HG02678 (cell line): Measurements from ENCODE around the gene EMILIN2.
"Not testable (repeated sequence)": the region's sequence is repeated elsewhere in the genome, so short reads cannot be mapped to it uniquely, and the experiment has no call there.

Source experiments
- ATAC-seq: cut with Tn5 transposase; IDR thresholded peaks from one replicate; pipeline ENCODE4 v1.9.1; 2021; ENCODE audit warnings: mild to moderate bottlenecking, moderate library complexity; ENCODE audit not compliant: unreplicated experiment

The EMILIN2 gene

DNA sequence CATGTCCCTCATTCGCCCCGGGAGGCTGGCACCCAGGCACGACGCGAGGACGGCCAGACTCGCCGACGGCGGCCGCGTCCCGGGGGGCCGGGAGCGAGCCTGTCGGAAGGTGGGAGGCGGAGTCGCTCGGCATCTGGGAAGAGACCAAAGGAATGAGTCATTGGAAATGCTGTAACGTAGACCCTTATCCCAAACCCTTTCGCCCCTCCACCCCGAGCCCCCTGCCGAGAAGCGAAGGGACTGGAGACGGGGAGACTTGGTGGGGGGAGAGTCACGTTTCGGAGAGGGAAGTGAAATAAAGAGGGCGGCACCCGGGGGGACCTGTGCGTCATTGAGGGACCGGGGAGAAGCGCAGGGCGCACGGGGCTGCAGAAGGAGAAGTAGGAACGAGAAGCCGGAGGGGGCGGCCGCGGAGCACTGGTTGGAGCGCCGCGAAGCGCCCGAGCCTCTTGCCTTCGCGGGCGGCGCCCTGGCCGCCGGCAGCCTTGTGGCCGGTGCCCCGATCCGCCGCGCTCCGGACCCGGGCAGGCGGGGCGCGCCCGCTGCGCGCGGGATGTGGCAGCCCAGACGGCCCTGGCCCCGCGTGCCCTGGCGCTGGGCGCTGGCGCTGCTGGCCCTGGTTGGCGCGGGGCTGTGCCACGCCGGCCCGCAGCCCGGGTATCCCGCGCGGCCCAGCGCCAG lies at the start of gene EMILIN2:
TSS of gene EMILIN2 (plus strand) at position 371 of the 681 bp plus-strand sequence. CDS start at position 554, 183 bp downstream.
- ATAC-seq = peak; percentile 54

DNA sequence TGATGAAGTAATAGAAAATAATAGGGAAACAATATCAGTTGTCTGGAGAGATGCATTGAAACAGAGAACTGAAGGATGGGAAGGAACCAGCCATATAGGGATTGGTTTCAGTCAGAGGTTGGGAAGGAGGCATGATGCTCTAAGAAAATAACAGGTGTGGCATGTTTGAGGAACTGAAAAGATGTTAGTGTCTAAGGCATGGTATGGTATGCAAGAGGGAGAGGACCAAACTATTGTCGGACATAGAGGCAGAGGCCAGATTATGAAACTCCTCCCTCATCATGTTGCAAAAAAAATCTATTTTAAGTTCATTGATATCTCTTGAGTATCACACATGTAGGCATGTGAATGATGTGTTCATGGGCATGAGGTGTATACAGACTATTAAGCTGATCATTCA lies 48.9 kb upstream of the EMILIN2 start:
- ATAC-seq = peak; percentile 63

DNA sequence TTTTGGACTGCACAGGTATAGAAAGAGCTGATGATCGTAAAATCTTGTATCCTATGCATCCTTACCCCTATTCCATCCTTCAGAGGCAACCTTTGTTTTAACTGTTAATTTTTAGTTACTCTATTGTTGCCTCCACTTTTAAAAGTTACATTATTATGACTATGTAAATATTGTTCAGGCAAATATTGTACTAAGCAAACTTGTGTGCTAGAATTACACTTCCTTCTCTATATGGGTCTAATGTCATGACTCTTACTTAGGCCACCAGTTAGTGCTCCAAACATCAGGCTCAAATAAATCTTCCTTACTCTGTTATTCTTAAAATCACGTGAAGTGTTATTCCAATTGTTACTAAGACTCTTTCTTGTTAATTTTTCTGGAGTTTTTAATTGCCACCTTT lies 47.4 kb upstream of the EMILIN2 start:
- ATAC-seq = no peak

DNA sequence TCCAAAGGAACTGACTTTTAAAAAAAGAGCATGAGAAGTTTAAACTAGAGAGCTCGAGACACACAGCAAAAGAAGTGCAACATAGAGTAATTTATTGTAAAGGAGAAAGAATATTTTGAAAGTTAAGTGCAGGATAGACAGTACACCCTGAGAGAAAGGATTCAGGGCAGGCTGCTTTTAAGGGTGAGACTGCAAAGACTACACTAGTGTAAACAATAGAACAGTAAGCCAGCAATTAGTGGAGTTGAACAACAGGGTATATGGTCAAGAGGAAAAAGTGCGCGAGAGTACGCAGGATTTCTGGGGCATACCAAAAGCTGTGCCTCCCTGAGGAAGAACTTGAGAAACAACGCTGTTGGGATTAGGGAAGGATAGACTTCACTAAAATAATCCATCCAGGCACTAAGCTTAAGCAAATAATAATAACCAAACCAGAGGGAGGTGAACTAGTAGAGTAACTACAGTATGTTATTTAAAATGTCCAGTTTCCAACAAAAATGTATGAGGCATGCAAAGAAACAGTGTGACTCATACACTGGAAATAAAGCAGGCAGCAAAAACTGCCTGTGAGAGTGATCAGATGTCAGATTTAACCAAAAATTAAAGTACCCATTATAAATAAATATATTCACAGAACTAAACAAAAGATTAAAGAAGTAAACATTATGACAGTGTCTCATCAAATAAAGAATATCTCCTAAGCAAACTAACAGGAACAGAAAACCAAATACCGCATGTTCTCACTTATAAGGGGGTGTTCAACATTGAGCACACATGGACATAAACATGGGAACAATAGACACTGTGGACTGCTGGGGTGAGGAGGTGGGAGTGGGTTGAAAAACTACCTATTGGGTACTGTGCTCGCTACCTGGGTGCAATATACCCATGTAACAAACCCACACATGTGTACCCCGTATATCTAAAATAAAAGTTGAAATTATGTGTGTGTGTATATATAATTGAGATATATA lies 40.5 kb upstream of the EMILIN2 start:
- no peak for ATAC-seq

DNA sequence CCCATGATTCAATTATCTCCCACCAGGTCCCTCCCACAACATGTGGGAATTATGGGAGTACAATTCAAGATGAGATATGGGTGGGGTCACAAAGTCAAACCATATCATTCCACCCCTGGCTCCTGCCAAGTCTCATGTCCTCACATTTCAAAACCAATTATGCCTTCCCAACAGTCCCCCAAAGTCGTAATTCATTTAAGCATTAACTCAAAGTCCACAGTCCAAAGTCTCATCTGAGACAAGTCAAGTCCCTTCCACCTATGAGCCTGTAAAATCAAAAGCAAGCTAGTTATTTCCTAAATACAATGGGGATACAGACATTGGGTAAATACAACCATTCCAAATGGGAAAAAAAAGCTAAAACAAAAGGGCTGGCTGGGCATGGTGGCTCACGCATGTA lies 38.2 kb upstream of the EMILIN2 start:
- ATAC-seq = not testable (repeated sequence)

DNA sequence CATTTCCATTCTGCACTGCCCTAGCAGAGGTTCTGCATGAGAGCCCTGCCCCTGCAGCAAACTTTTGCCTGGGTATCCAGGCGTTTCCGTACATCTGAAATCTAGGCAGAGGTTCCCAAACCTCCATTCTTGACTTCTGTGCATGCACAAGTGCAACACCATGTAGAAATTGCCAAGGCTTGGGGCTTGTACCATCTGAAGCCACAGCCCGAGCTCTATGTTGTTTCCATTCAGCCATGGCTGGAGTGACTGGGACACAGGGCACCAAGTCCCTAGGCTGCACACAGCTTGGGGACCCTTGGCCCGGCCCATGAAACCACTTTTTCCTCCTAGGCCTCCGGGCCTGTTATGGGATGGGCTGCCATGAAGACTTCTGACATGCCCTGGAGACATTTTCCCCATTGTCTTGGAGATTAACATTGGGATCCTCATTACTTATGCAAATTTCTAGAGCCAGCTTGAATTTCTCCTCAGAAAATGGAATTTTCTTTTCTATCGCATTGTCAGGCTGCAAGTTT lies 37.1 kb upstream of the EMILIN2 start:
- ATAC-seq = not testable (repeated sequence)

DNA sequence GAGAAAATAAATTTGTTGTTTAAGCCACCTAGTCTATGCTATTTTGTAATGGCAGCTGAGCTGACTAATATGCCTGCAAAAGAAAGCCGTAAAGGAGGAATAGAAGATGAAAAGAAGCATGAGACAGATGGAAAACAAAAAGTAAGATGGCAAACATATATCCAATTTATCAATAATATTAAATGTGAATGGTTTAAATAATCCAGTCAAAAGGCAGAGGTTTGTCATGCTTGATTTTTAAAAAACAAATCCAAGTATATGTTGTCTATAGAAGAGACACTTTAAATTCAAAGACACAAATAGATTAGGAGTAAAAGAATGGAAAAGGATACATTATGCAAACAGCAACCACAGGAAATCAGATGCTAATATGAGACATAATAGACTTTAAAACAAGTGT lies 35.4 kb upstream of the EMILIN2 start:
- ATAC-seq = no peak

DNA sequence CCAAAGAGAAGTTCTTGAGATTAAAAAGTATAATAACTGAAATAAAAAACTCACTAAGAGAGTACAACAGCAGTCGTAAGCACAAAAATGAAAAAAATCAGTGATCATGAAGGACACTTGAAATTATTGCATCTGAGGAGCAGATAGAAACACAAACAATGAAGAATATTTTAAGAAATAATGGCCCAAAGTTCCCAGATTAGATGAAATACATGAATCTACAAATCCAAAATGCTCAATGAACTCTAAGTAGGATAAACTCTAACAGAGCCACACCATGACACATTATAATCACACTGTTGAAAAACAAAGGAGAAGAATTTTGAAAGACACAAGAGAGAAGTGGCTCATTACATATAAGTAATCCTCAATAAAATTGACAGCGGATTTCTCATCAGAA lies 31.9 kb upstream of the EMILIN2 start:
- ATAC-seq = no peak

DNA sequence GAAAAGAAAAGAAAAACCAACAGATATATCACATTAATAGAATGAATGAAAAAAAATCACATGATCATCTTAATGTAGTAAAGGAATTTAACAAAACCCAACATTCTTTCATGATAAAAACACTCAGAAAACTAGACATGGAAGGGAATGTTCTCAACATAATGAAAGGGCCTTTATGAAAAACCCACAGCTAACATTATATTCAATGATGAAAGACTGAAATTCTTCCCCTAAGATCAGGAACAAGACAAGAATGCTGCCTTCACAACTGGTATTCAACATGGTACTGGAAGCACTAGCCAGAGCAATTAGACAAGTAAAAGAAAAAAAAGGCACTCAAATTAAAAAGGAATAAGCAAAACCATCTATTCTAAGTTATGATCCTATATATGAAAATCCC lies 28.5 kb upstream of the EMILIN2 start:
- ATAC-seq = no peak

DNA sequence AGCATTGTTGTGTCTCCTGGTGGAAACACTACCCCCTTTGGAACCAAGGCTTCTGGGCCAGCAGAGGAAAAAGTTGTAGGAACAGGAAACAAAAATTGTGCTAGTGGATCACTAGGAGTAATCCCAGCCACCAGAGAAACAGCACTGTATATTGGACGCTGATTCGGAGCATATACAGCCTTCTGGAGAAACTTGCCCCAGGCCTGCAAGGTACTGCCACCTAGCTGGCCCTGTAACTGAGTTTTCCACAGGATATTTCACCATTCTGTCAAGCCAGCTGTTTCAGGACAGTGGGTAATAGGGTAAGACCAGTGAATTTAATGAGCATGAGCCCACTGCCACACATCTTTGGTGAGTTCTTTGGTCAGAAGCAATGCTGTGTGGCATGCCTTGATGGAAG lies 25.1 kb upstream of the EMILIN2 start:
- ATAC-seq = no peak

DNA sequence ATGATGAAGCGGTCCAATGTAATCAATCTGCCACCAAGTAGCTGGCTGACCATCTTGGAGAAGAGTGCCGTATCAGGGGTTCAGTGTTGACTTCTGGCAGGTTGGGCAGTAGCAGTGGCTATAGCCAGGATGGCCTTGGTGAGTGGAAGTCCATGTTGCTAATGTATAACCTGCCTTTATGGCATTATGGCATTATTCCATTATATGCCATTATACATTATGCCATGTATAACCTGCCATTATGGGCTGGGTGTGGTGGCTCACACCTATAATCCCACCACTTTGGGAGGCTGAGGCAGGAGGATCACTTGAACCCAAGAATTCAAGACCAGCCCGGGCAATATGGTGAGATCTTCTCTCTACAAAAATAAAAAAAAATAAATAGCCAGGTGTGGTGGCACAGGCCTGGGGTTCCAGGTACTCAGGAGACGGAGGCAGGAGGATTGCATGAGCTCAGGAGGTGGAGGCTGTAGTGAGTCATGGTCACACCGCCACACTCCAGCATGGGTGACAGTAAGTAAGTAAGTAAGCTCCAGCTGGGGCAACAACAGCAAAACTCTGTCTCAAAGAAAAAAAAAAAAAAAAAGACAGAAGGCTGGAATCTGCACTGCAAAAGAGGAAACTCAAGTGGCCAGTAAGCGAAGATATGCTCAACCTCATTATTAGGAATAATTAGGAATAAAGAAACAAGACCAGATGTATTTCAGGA lies 24.4 kb upstream of the EMILIN2 start:
- no peak for ATAC-seq

DNA sequence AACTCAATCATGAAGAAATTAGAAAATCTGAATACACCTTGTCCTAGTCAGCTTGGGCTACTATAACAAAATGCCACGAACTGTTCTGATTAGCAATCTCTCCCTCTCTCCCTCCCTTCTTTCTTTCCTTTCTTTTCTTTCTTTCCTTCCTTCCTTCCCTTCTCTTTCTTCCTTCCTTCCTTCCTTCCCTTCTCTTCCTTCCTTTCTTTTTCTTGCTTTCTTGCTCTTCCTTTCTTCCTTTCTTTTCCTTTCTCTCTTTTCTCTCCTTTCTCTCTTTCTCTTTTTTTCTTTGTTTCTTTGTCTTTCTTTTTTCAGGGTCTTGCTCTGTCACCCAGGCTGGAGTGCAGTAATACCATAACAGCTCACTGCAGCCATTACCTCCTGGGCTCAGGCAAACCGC lies 23.6 kb upstream of the EMILIN2 start:
- ATAC-seq = no peak

DNA sequence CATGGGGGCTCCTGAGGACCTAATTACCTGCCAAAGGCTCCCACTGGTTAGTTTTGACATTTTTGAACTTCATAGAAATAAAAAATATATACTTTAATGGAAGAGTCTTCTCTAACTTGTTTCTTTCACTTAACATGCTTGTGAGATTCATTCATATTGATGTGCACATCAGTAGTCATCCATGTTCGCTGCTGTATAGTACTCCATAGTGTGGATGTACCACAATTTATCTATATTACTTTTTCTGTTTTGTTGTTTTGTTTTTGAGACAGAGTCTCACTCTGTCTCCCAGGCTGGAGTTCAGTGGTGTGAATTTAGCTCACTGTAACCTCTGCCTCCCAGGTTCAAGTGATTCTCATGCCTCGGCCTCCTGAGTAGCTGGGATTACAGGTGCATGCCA lies 22.8 kb upstream of the EMILIN2 start:
- no peak for ATAC-seq

DNA sequence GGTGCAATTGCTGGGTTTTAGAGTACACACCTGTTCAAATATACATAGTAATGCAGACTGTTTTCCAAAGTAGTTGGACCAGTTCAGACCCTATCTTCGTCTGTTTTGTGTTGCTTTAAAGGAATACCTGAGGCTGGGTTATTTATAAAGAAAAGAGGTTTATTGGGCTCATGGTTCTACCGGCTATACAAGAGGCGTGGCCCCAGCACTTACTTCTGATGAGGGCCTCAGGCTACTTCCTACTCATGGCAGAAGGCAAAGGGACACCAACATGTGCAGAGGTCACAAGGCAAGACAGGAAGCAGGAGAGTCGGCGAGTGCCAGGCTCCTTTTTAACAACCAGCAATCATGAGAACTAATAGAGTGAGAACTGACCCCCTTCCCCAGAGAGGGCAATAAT lies 21.9 kb upstream of the EMILIN2 start:
- no peak for ATAC-seq

DNA sequence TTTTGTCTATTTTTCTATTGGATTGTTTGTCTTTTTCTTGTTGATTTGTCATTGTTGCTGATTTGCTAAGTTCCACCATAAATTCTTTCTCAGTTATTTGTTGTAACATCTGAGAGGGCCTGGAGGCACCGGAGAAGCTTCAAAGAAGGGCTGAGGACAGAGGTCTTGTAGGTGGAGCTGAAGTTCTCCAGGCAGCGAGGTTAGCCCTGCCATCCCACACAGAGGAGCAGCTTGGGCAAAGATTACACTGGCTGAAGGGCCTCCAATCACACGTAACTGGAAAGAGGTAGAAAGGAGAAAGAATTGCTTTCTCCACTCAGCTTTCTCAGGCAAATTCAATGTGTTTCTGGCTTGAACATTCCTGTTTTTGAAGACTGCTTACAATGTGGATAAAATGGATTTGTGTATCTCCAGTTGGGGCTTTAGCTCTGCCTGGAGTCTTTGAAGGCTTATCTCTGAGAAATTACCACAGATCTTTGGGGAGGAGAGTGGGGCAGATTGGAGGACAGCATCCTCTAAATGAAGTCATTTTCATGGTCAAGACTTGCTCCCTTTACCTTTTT lies 21.1 kb upstream of the EMILIN2 start:
- no peak for ATAC-seq

DNA sequence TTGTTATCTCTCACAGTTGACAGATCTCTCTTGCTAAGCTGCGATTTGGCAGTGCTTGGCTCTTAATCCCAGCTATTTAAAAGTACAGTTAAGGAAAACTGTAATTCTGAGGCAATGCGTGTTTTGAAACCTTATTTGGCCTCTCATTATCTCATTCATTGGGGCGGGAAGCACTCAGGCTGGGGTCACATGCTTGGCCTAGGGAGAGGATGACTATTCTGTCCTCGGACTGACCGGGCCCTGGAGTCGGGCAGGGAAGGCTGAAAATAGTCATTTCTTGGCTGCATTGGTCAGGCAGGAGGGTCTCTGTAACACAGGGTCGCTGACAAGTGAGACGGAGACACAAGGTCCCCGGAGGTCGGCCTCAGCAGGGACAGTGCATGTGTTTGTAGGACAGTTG lies 20.2 kb upstream of the EMILIN2 start:
- ATAC-seq = no peak

DNA sequence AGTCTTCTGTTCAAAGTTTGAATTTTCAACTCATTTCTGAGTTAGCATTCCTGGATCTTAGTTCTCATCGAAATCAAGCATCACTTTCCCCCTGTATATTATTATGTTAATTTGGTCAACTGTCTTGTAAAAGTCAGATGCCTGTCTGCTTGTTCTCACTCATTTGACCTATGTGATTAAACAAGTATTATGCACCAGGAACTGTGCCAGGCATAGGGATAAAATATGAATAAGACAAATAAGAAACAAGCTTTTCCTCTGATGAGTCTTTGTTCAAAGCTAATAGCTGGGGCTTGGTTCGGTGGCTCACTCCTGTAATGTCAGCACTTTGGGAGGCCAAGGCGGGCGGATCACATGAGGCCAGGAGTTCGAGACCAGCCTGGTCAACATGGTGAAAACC lies 19.7 kb upstream of the EMILIN2 start:
- ATAC-seq = no peak

DNA sequence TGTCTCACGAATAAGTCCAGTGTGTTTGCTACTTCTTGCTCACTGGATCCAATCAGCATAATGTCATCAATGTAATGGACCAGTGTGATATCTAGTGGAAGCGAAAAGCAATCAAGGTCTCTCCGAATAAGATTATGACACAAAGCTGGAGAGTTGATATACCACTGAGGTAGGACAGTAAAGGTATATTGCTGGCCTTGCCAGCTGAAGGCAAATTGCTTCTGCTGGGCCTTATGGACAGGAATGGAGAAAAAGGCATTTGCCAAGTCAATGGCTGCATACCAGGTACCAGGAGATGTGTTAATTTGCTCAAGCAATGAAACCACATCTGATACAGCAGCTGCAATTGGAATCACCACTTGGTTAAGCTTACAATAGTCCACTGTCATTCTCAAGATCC lies 10.7 kb upstream of the EMILIN2 start:
- not testable (repeated sequence) for ATAC-seq

DNA sequence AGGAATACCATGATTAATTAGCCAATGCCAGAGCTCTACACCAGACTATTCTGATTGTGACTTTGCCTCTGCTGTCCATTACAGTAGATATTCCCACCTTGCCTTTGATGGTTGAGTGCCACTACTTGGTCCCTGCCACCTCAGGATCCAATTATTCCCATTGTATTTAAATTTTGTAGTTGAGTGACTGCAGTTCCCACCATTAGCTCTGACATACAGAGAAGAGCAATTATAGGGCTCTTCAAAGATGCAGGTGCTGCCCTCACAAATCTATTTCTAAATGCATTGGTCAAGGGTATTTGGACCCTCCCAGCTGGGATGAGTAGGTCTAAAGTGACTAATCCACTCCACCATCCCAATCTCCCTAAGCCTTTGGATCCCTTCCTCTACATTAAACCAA lies 9.5 kb upstream of the EMILIN2 start:
- not testable (repeated sequence) for ATAC-seq

DNA sequence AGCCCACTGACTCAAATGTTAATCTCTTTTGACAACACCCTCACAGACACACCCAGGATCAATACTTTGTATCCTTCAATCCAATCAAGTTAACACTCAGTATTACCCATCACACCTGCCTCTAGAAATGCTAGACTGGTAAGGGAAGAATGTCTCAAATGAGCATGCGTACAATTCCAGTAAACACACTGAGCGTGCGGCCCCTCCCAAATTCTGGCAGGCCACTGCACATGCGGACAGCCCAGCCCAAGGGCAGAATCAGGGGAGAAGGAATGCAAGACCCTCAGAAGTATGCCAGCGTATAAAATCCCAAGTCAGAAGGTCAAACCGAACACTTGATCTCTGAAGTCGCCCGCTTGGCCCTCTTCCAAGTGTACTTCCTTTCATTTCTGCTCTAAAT lies 7.6 kb upstream of the EMILIN2 start:
- no peak for ATAC-seq

DNA sequence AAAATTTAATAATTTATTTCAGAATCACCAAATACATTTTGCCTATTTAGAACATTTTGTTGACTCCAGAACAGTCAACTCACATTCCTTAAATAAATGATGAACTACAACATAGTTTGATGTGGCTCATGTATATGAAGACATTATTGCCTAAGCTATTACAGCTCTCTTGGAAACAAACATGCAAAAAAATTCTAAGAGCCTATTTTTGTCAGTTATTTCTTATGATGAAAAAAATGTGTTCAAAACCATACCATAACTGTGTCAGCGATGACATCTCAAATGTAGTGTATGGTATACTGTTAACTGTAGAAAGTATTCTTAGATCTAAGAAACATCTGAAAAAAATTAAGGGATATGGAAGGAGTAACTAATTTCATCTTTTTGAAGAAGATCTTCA lies 6.3 kb upstream of the EMILIN2 start:
- no peak for ATAC-seq
